Dendritic cell treated with granulocyte-macrophage colony-stimulating factor and Interleukin-4, amounts not matched to agents 40 ng/mL and 50 ng/mL, for 4 days (primary cell): Measurements from ENCODE around the gene NPIPB2.
"Not testable (repeated sequence)": the region's sequence is repeated elsewhere in the genome, so short reads cannot be mapped to it uniquely, and the experiment has no call there.

Experiments used
- H3K27ac Mint-ChIP-seq: one replicate; pipeline ENCODE4 v1.8.0; 2022; ENCODE audit warnings: mild to moderate bottlenecking, mixed read lengths
- H3K27me3 Mint-ChIP-seq: one replicate; pipeline ENCODE4 v1.8.0; 2022; ENCODE audit warnings: mild to moderate bottlenecking, mixed read lengths
- H3K36me3 Mint-ChIP-seq: one replicate; pipeline ENCODE4 v1.8.0; 2022; ENCODE audit warnings: low read depth, mixed read lengths
- H3K4me1 Mint-ChIP-seq: one replicate; pipeline ENCODE4 v1.8.0; 2022; ENCODE audit warnings: low read depth, mixed read lengths
- H3K4me3 Mint-ChIP-seq: one replicate; pipeline ENCODE4 v1.8.0; 2022; ENCODE audit warnings: mild to moderate bottlenecking, moderate library complexity, mixed read lengths
- H3K9me3 Mint-ChIP-seq: one replicate; pipeline ENCODE4 v1.8.0; 2022; ENCODE audit warnings: mixed read lengths
- intact Hi-C: fragments of 100-400 bp; cut with micrococcal nuclease; formaldehyde crosslinking; loops from one replicate; pipeline ENCODE4 v1.15.0; 2022

The NPIPB2 gene

GRCh38 chr16:11946433-11946832 is 4.6 kb upstream of the NPIPB2 start:
- Mint-ChIP-seq H3K4me1 (no peaks in the 10 kb centered on the region), H3K27ac (no peak overlapping the region), H3K27me3 (no peaks in the 10 kb centered on the region), H3K4me3 (no peak overlapping the region), H3K9me3 (no peaks in the 10 kb centered on the region), H3K36me3 (no peaks in the 10 kb centered on the region)
- intact Hi-C loops = no loop called here

- H3K9me3 Mint-ChIP-seq, H3K36me3 Mint-ChIP-seq, intact Hi-C loops, H3K27me3 Mint-ChIP-seq, H3K4me1 Mint-ChIP-seq, H3K4me3 Mint-ChIP-seq: not testable (repeated sequence)
- peak overlapping the region; percentile 4 for H3K27ac Mint-ChIP-seq
These were observed 14.5 kb downstream of the NPIPB2 start for GRCh38 chr16:11927350-11927749.

- H3K27ac Mint-ChIP-seq, H3K36me3 Mint-ChIP-seq, intact Hi-C loops, H3K9me3 Mint-ChIP-seq, H3K4me3 Mint-ChIP-seq, H3K4me1 Mint-ChIP-seq: not testable (repeated sequence)
- peaks cover 17% of the 10 kb centered on the region for H3K27me3 Mint-ChIP-seq
These were observed 17.8 kb downstream of the NPIPB2 start for GRCh38 chr16:11924046-11924445.

GRCh38 chr16:11916524-11917285 is 25.1 kb downstream of the NPIPB2 start:
- Mint-ChIP-seq H3K27me3 (peaks cover 13% of the 10 kb centered on the region), H3K4me1 (peaks cover 25% of the 10 kb centered on the region), H3K36me3 (peaks cover 22% of the 10 kb centered on the region), H3K9me3 (no peaks in the 10 kb centered on the region), H3K27ac (peak overlapping the region; percentile 91), H3K4me3 (peak overlapping the region; percentile 89)
- intact Hi-C loops = no loop called here

GRCh38 chr16:11915644-11916523 is 26.0 kb downstream of the NPIPB2 start, which contains the start of gene GSPT1:
GSPT1 (minus strand) TSS chr16:11915956; CDS start chr16:11915720, 236 bp downstream.
- Mint-ChIP-seq H3K27ac (peak within 1 kb of the TSS; percentile 91), H3K27me3 (peaks cover 10% of the 10 kb centered on the region), H3K36me3 (peaks cover 22% of the 10 kb centered on the region), H3K4me3 (peak within 1 kb of the TSS; percentile 89), H3K4me1 (peaks cover 27% of the 10 kb centered on the region), H3K9me3 (no peaks in the 10 kb centered on the region)
- intact Hi-C loops = loop anchor here (2.0 kb wide), 1 partner anchor 61 kb away; the partner anchor contains the start of gene SNX29

- Mint-ChIP-seq H3K27me3 (peaks cover 6% of the 10 kb centered on the region), H3K9me3 (no peaks in the 10 kb centered on the region), H3K27ac (peak overlapping the region; percentile 91), H3K4me1 (peaks cover 34% of the 10 kb centered on the region), H3K4me3 (peak overlapping the region; percentile 89), H3K36me3 (peaks cover 22% of the 10 kb centered on the region)
- intact Hi-C loops = loop anchor here (2.0 kb wide), 1 partner anchor 62 kb away; the partner anchor contains the start of gene SNX29
These were observed 26.7 kb downstream of the NPIPB2 start for GRCh38 chr16:11915114-11915643.

- Mint-ChIP-seq H3K9me3 (no peaks in the 10 kb centered on the region), H3K4me1 (peaks cover 35% of the 10 kb centered on the region), H3K27me3 (no peaks in the 10 kb centered on the region), H3K4me3 (peak overlapping the region; percentile 80), H3K27ac (peak overlapping the region; percentile 91), H3K36me3 (peaks cover 22% of the 10 kb centered on the region)
- intact Hi-C loops = loop anchor here (2.0 to 5.0 kb wide), 2 partner anchors 62 kb away; partner anchors contain the start of genes RSL1D1 and SNX29
These were observed 27.4 kb downstream of the NPIPB2 start for GRCh38 chr16:11914210-11915113.

- H3K27me3 Mint-ChIP-seq = no peaks in the 10 kb centered on the region
- H3K27ac Mint-ChIP-seq = peak overlapping the region; percentile 91
- H3K9me3 Mint-ChIP-seq = no peaks in the 10 kb centered on the region
- intact Hi-C loops = loop anchor here (2.0 to 5.0 kb wide), 2 partner anchors 61 to 63 kb away; partner anchors contain the start of genes RSL1D1 and SNX29
- peak overlapping the region; percentile 80 for H3K4me3 Mint-ChIP-seq
- peaks cover 22% of the 10 kb centered on the region for H3K36me3 Mint-ChIP-seq
- H3K4me1 Mint-ChIP-seq = peaks cover 35% of the 10 kb centered on the region
These were observed 28.3 kb downstream of the NPIPB2 start for GRCh38 chr16:11913425-11914079.

GRCh38 chr16:11909653-11910545 is 31.9 kb downstream of the NPIPB2 start:
- H3K27me3 Mint-ChIP-seq = no peaks in the 10 kb centered on the region
- intact Hi-C loops = loop anchor here (5.0 kb wide), 1 partner anchor 58 kb away; the partner anchor contains the start of gene RSL1D1
- no peak overlapping the region for H3K27ac Mint-ChIP-seq
- peaks cover 38% of the 10 kb centered on the region for H3K36me3 Mint-ChIP-seq
- H3K4me3 Mint-ChIP-seq = no peak overlapping the region
- H3K9me3 Mint-ChIP-seq = no peaks in the 10 kb centered on the region
- H3K4me1 Mint-ChIP-seq = peaks cover 35% of the 10 kb centered on the region

GRCh38 chr16:11907160-11907970 is 34.5 kb downstream of the NPIPB2 start:
- Mint-ChIP-seq H3K9me3 (no peaks in the 10 kb centered on the region), H3K4me3 (no peak overlapping the region), H3K27ac (no peak overlapping the region), H3K4me1 (peaks cover 19% of the 10 kb centered on the region), H3K27me3 (no peaks in the 10 kb centered on the region), H3K36me3 (peaks cover 39% of the 10 kb centered on the region)
- intact Hi-C loops = no loop called here

GRCh38 chr16:11903906-11904305 is 37.9 kb downstream of the NPIPB2 start:
- Mint-ChIP-seq H3K36me3 (peaks cover 52% of the 10 kb centered on the region), H3K4me3 (no peak overlapping the region), H3K27me3 (no peaks in the 10 kb centered on the region), H3K27ac (no peak overlapping the region), H3K9me3 (no peaks in the 10 kb centered on the region), H3K4me1 (peaks cover 22% of the 10 kb centered on the region)
- intact Hi-C loops = no loop called here
